Natural killer cell (primary cell): ENCODE data around the gene RPL19. TPM values are rescaled to one million over a fixed set of nuclear protein-coding genes. Genes with fewer than 3 reads are reported as not detected.
A peak's percentile ranks its signal among the peaks of the same experiment; 100 is the strongest.

ENCODE experiments used
- ATAC-seq, 3 donors: fragments of 150-1000 bp in 2 of 3; fragments of 200-7000 bp in 1 of 3; cut with Tn5 transposase; 1 replicate in 1 of 3; 2 replicates in 2 of 3; pipeline ENCODE4 v1.10.0; 2021; ENCODE audit warnings: mild to moderate bottlenecking in 2 of 3, moderate library complexity in 2 of 3
- DNase-seq, 2 donors: peaks; one replicate each; pipeline versions ENCODE4 v3.0.0 to v3.0.0-alpha.2; 2013 to 2021; ENCODE audit warnings: mixed read lengths in 1 of 2
- H3K27ac ChIP-seq: one replicate; pipeline ENCODE4 v1.5.1; 2013; ENCODE audit warnings: mild to moderate bottlenecking, low read length
- H3K27me3 ChIP-seq: one replicate; pipeline ENCODE4 v1.6.1; 2013; ENCODE audit warnings: low read length; ENCODE audit not compliant: control insufficient read depth, insufficient read depth
- H3K36me3 ChIP-seq: one replicate; pipeline ENCODE4 v1.6.1; 2013; ENCODE audit warnings: low read length; ENCODE audit not compliant: control insufficient read depth, insufficient read depth
- H3K4me1 ChIP-seq: one replicate; pipeline ENCODE4 v1.6.1; 2013; ENCODE audit warnings: low read length; ENCODE audit not compliant: control insufficient read depth, insufficient read depth
- H3K4me3 ChIP-seq: one replicate; pipeline ENCODE4 v1.5.1; 2013; ENCODE audit warnings: low read length
- H3K9me3 ChIP-seq: one replicate; pipeline ENCODE4 v1.6.1; 2013; ENCODE audit warnings: low read length; ENCODE audit not compliant: control insufficient read depth, insufficient read depth
- H3K27ac Mint-ChIP-seq, 2 donors: one replicate each; pipeline ENCODE4 v1.8.0; 2022; ENCODE audit warnings: mild to moderate bottlenecking in 2 of 2, mixed read lengths in 2 of 2, moderate library complexity in 1 of 2
- H3K27me3 Mint-ChIP-seq, 2 donors: one replicate each; pipeline ENCODE4 v1.8.0; 2022; ENCODE audit warnings: low read depth in 2 of 2, mixed read lengths in 2 of 2
- H3K36me3 Mint-ChIP-seq: one replicate; pipeline ENCODE4 v1.8.0; 2022; ENCODE audit warnings: mixed read lengths
- H3K4me1 Mint-ChIP-seq, 2 donors: one replicate each; pipeline ENCODE4 v1.8.0; 2022; ENCODE audit warnings: mixed read lengths in 2 of 2
- H3K4me3 Mint-ChIP-seq: one replicate; pipeline ENCODE4 v1.8.0; 2022; ENCODE audit warnings: mild to moderate bottlenecking, moderate library complexity, mixed read lengths
- H3K9me3 Mint-ChIP-seq, 2 donors: one replicate each; pipeline ENCODE4 v1.8.0; 2022; ENCODE audit warnings: mixed read lengths in 2 of 2
- CTCF ChIP-seq: fragments of 200-600 bp; IDR thresholded peaks from one replicate; pipeline ENCODE4 v1.8.0; 2022; ENCODE audit warnings: antibody characterized with exemption
- WGBS: methylation state at CpG from one replicate; pipeline ENCODE4 v1.1.7; 2013; ENCODE audit warnings: missing lambda C conversion rate; ENCODE audit not compliant: insufficient coverage; 5-methylcytosine and 5-hydroxymethylcytosine counted together
- intact Hi-C: fragments of 100-400 bp; cut with micrococcal nuclease; formaldehyde crosslinking; loops from one replicate; pipeline ENCODE4 v1.14.2; 2022
- total RNA-seq, 4 donors: library from RNA; stranded (reverse); fragments of 120-200 nt in 1 of 4; gene quantifications; one replicate each; pipeline versions ENCODE4 v1.2.3 to v1.2.4, GENCODE V29; 2013 to 2022

RPL19 gene
- total RNA-seq, 3 donors from 2014 or later (not counting 1 experiment from before 2014, with no cell fraction given): 1,182 to 1,484 (median 1,482) TPM

DNA sequence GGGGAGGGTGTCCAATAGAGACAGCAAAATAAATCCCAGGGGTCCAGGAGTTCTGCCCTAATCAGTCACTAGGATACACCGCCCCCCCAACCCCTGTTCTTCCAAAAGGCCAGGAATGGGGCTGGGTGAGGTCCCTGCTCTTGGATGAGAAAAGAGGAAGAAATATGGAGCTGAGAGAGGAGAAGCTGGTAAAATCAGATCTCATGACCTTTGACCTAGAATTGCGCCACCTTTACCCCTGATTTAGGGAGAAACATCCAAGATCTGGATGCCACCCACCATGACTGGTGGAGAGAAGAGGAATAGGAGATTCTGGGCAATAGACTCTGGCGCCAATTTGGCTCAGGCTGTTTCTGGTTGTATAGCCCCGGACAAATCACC lies 1.9 kb upstream of the RPL19 start:
- Histone ChIP-seq H3K9me3 (no peaks in the 10 kb centered on the region), H3K4me1 (peaks cover 64% of the 10 kb centered on the region), H3K27ac (peak overlapping the region; percentile 25)

DNA sequence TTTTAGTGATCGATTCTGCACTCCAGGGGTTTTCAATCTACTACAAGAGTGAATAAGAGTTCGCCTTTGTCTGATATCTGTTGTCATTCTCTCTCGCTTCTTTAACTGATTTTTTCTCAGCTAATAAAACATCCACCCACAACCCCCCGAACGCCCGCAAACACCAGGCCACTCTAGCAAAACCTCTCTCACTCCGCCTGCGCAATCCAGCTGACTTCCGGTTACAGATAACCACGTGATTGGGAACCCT lies 338 bp upstream of the RPL19 start:
- peak; percentile 78 to 96 for DNase-seq
- peak overlapping the region; percentile 98 to 100 for H3K27ac Mint-ChIP-seq
- H3K27ac ChIP-seq: peak overlapping the region; percentile 95
- H3K4me1 ChIP-seq: peaks cover 64% of the 10 kb centered on the region
- no peaks in the 10 kb centered on the region for H3K9me3 Mint-ChIP-seq
- intact Hi-C loops: no loop called here
- peaks cover 31% of the 10 kb centered on the region for H3K36me3 ChIP-seq
- no peaks in the 10 kb centered on the region for H3K27me3 Mint-ChIP-seq
- under 1% methylated on average over 10 of the region's 10 CpGs for WGBS
- H3K4me3 ChIP-seq: peak overlapping the region; percentile 83
- H3K27me3 ChIP-seq: no peaks in the 10 kb centered on the region
- peaks cover 37 to 61% of the 10 kb centered on the region in 2 donors for H3K4me1 Mint-ChIP-seq
- no peaks in the 10 kb centered on the region for H3K9me3 ChIP-seq
- no peak for TF ChIP-seq CTCF
- H3K36me3 Mint-ChIP-seq: no peaks in the 10 kb centered on the region
- H3K4me3 Mint-ChIP-seq: peak overlapping the region; percentile 98
- peak; percentile 69 to 85 (median 75) for ATAC-seq

More for the DNA sequence above, 1.9 kb upstream of the RPL19 start:
- 100% methylated on average over 2 of the region's 4 CpGs for WGBS
- no peaks in the 10 kb centered on the region for H3K27me3 ChIP-seq
- Mint-ChIP-seq H3K36me3 (no peaks in the 10 kb centered on the region), H3K27ac (peak overlapping the region; percentile 98 to 100), H3K4me3 (peak overlapping the region; percentile 80), H3K27me3 (no peaks in the 10 kb centered on the region), H3K9me3 (no peaks in the 10 kb centered on the region), H3K4me1 (peaks cover 43 to 66% of the 10 kb centered on the region in 2 donors)
- no peak for TF ChIP-seq CTCF
- no peak for DNase-seq
- intact Hi-C loops: no loop called here
- ATAC-seq: no peak
- H3K4me3 ChIP-seq: no peak overlapping the region
- H3K36me3 ChIP-seq: peaks cover 23% of the 10 kb centered on the region

- intact Hi-C loops: no loop called here
- Histone ChIP-seq H3K27me3 (no peaks in the 10 kb centered on the region), H3K9me3 (no peaks in the 10 kb centered on the region), H3K4me1 (peaks cover 51% of the 10 kb centered on the region), H3K36me3 (peaks cover 37% of the 10 kb centered on the region), H3K27ac (peak overlapping the region; percentile 95), H3K4me3 (peak overlapping the region; percentile 83)
- 23% methylated on average over 10 of the region's 11 CpGs for WGBS
- DNase-seq (no peak), ATAC-seq (no peak)
- peaks cover 37 to 53% of the 10 kb centered on the region in 2 donors for H3K4me1 Mint-ChIP-seq
- no peak for TF ChIP-seq CTCF
- no peaks in the 10 kb centered on the region for H3K36me3 Mint-ChIP-seq
- H3K9me3 Mint-ChIP-seq: no peaks in the 10 kb centered on the region
- H3K27ac Mint-ChIP-seq: peak overlapping the region; percentile 98 to 100
- no peaks in the 10 kb centered on the region for H3K27me3 Mint-ChIP-seq
- peak overlapping the region; percentile 98 for H3K4me3 Mint-ChIP-seq
Measured at GRCh38 chr17:39200957-39201510, 951 bp downstream of the RPL19 start.

DNA sequence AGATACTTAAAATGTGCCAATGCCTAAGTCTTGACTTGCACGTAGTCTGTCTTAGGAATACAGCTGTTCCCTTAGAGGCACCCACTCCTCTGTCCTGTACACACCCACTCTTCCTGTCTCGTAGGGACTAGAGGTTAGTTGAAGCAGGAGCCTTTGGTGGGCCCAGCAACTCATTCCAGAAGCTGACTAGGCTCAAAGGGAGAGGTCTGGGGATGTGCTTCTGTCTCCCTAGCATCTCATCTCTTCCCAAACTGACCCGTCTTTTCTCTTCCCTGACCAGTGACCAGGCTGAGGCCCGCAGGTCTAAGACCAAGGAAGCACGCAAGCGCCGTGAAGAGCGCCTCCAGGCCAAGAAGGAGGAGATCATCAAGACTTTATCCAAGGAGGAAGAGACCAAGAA lies 4.2 kb downstream of the RPL19 start:
- H3K9me3 ChIP-seq: no peaks in the 10 kb centered on the region
- H3K27me3 ChIP-seq: no peaks in the 10 kb centered on the region
- H3K4me1 ChIP-seq: peaks cover 38% of the 10 kb centered on the region
- peaks cover 37% of the 10 kb centered on the region for H3K36me3 ChIP-seq
- DNase-seq (no peak), ATAC-seq (no peak)
- WGBS: 92% methylated on average over 8 of the region's 8 CpGs
- no peak for TF ChIP-seq CTCF
- no peaks in the 10 kb centered on the region for H3K36me3 Mint-ChIP-seq
- peak overlapping the region in 1 of 2 donors; percentile 78 for H3K27ac Mint-ChIP-seq
- no peaks in the 10 kb centered on the region for H3K27me3 Mint-ChIP-seq
- no peak overlapping the region for H3K27ac ChIP-seq
- no peak overlapping the region for H3K4me3 ChIP-seq
- intact Hi-C loops: no loop called here
- no peaks in the 10 kb centered on the region for H3K9me3 Mint-ChIP-seq
- H3K4me3 Mint-ChIP-seq: no peak overlapping the region
- peaks cover 29 to 37% of the 10 kb centered on the region in 2 donors for H3K4me1 Mint-ChIP-seq
